Measurements from ENCODE around the gene CAMTA1. TPM values are rescaled to one million over a fixed set of nuclear protein-coding genes. Genes with fewer than 3 reads are reported as not detected.

CAMTA1 gene
- total RNA-seq, 1 donor from 2014 or later = 67.9 TPM

DNA sequence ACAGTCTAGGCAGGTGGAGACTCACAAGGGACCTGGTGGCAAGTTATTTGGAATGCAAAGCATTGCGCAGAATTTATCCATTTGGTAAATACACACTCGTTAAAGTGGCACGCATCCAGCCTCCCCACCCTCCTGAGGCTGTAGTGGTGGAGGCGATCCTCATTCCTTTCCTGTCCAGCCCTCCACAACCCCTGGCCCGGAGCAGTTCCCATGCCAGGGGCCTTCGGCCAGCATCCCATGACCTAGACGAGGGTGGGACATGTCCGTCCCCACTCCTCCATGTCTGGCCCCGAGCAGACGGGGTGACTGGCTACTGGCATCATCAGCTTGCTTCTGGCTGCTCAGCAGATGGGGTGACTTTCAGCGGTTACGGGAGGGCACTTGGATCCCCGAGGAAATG lies 704.3 kb downstream of the CAMTA1 start:
- DNase-seq (ENCODE audit: low spot score) = no peak

GRCh38 chr1:7490576-7490975 lies 705.3 kb downstream of the CAMTA1 start:
- DNase-seq (ENCODE audit: low spot score) = no peak

GRCh38 chr1:7491109-7491817 lies 706.0 kb downstream of the CAMTA1 start:
- peak; percentile 60 for DNase-seq (ENCODE audit: low spot score)

- DNase-seq (ENCODE audit: low spot score) = no peak
These were observed 706.5 kb downstream of the CAMTA1 start for GRCh38 chr1:7491818-7492173.

DNA sequence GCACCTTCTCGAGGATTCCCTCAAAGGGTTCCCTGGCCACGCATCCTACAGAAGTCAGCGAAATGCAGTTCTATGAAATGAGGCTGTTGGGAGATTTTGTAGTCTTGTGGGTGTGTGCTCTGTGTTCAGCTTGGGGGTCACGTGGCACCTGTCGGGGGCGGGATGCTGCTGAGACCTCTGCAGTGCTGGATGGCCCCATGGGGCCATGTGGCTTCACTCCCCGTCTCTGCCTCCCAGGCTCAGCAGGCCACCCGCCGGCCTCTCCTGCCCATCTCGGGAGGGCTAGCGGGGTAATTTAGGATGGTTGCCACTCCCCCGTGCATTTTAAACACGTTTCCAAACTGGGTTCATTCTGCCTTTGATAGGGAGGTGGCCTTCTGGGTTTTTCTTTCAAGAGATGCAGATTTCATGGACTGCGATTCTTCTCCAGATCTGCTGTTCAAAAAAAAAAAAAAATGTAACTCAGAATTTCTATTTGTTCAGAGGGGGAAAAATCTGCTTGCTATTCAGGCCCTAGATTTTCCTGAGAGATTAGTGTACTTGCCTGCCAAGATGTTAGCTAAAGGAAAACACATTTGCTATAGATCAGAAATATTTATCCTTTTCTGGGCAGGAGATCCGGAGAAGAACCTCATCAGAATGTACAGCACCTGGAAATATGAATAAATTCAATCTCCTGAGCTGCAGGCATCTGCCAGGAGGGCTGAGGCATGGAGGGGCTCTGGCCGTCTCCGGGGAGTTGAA lies 708.6 kb downstream of the CAMTA1 start:
- DNase-seq (ENCODE audit: low spot score) = no peak

GRCh38 chr1:7495962-7496361 lies 710.7 kb downstream of the CAMTA1 start:
- DNase-seq (ENCODE audit: low spot score) = no peak

DNA sequence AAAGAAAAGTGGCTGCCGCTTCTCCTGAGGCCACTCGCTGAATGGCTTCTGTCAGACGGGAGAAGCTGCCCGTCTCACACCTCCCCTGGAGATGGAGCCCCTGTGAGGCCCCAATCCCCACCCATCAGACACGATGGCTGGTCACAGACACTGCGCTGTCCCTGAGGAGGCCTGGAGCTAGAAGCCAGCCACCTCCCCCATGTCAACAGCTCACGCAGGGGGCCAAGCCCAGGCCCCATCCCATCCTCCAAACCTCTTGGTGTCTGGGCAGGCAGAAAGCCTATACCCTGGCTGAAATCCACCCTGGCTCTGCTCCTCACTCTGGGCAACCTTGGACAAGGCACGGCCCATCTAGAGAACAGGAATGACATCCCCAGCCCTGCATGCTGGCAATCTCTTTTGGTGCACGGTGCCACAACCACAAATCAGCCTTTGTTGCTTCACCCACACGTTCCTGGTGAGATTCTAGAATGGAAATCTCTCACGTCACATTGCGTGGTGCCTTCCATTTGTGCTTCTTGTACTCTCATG lies 711.9 kb downstream of the CAMTA1 start:
- no peak for DNase-seq (ENCODE audit: low spot score)

- no peak for DNase-seq (ENCODE audit: low spot score)
These were observed 715.3 kb downstream of the CAMTA1 start for GRCh38 chr1:7500381-7501083.

- no peak for DNase-seq (ENCODE audit: low spot score)
These were observed 715.8 kb downstream of the CAMTA1 start for GRCh38 chr1:7501084-7501491.

- DNase-seq (ENCODE audit: low spot score) = no peak
These were observed 716.7 kb downstream of the CAMTA1 start for GRCh38 chr1:7501723-7502603.

DNA sequence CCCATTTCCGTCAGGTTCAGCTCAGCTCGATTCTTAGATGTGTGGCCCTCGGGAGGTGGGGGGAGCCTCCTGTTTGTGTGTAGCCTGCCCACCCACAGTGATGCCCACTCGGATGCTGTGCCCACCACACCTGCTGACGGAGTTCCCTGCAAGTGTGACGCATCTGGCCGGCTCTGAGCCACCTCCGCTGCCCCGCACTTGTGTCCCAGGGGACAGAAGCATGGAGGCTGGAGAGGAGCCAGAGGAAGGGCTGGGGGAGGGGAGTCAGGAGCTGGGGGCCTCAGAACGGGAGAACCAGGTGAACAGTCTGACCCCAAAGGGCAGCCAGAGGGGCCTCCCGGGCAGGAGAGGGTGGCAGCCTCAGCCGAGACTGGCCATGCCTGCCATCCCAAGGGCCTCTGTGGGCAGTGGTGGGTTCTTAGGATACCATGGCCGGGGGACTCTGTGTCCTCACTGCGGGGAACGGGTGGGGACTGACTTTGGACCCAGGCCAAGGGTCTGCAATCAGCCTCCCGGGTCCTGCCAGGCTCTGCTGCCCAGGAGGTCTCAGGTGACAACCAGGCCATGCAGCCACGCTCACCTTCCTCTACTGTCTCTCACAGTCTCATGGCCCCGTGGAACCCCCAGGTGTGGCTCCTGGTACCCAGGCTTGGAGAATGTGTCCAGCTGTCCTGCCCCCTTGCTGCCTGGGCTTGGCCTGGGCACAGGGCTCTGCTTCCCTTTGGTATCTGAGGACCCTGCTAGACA lies 718.6 kb downstream of the CAMTA1 start:
- no peak for DNase-seq (ENCODE audit: low spot score)

DNA sequence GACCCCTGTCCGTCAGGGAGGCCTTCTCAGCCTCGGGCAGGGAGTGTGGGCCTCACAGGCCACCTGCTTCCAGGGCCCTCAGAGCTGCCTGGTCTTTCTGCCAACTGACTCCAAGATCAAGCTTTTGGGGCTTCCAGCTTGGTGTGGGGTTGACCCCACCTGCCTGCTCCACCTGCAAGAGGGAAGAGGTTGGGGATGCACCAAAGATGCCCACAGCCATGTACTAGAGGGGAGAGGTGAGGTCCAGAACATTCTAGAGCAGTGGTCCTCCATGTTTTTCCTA lies 719.1 kb downstream of the CAMTA1 start:
- DNase-seq (ENCODE audit: low spot score) = no peak

DNA sequence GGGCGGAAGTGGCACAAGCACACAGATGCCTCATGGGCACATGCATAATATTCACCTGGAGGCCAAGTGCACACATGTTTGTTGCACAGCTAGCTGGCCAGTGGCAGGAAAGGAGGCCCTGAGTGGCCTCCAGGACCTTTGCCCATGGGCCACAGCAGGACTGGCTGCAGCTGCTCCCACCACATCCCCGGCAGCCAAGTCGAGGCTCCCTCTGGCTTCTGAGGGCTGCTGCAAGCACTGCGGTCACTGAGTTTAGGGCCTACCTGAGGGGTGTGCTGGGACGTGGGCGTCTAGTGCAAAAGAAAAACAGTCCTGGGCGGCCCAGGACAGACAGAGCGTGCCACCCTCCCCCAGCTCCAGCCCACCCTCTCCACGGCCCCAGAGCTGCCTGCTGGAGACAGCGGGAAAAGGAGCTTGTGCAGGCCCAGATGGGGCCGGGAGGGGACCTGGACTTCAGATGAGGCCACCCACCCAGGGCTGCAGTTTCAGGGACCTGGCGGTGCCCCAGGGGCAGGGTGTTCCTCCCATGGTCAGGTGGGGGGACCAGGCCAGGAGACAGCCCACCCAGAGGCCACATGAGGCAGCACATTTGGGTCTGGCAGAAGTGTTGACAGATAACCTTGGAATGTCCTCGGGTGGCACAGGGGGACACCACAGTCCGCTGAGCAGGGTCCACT lies 720.0 kb downstream of the CAMTA1 start:
- DNase-seq (ENCODE audit: low spot score) = no peak

DNA sequence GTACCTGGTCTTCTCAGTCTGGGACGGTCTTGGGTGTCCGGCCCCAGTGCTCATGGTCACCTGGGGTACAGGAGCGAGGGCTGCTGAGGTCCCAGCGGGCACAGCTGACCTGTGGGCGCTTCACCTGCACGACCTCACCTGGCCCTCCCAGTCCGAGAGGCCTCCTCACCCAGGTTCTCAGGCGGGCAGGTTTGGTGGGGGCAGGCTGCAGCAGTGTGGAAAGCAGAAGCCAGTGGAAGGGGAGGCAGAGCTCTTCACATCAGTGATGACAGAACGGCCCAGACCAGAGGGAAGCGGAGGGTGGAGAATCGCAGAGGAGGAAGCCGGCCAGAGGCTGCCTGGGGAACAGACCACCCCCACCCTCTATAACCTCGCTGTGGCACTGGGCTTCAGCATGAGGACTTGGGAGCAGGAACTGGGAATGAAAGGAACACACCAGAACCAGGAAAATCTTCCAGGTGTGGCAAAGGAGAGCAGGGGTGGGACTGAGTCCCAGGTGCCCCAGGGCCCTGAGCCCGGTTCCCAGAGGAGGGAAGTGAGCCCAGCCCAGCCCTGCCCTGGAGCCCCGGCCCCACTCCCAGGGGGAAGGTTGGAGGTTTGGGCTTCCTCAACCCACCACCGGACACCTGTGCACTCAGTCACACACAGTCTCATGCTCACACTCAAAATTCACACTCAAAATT lies 720.7 kb downstream of the CAMTA1 start:
- no peak for DNase-seq (ENCODE audit: low spot score)

DNA sequence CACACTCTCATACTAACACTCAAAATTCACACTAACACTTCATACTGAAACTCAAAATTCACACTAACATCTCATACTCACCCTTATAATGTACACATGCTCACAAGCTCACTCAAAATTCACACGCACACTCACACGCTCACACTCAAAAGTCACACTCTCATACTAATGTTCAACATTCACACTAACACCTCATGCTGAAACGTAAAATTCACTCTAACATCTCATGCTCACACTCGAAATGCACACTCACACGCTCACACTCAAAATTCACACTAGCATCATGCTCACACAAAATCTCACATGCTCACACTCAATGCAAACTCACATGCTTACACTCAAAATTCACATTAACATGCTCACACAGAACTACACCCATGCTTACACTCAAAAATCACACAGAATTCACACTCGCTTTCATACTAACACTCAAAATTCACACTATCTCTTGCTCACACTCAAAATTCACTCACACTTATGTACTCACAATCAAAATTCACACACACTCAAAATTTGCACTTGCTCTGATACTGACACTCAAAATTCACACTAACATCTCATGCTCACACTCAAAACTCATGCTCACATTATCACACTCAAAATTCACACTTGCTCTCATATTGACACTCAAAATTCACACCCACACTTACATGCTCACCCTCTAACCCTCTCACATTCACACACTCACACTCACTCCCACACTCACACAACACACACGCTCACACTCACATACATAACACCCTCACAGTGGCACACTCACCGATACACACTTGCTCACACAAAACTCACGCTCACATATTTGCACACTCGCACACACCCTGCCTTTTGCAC lies 721.4 kb downstream of the CAMTA1 start:
- DNase-seq (ENCODE audit: low spot score) = no peak

- no peak for DNase-seq (ENCODE audit: low spot score)
These were observed 722.2 kb downstream of the CAMTA1 start for GRCh38 chr1:7507285-7508019.

- no peak for DNase-seq (ENCODE audit: low spot score)
These were observed 723.0 kb downstream of the CAMTA1 start for GRCh38 chr1:7508052-7508933.

Data from mucosa of gallbladder (tissue), 1 donor.